ENCODE results near the gene AGPAT4.

The AGPAT4 gene

DNA sequence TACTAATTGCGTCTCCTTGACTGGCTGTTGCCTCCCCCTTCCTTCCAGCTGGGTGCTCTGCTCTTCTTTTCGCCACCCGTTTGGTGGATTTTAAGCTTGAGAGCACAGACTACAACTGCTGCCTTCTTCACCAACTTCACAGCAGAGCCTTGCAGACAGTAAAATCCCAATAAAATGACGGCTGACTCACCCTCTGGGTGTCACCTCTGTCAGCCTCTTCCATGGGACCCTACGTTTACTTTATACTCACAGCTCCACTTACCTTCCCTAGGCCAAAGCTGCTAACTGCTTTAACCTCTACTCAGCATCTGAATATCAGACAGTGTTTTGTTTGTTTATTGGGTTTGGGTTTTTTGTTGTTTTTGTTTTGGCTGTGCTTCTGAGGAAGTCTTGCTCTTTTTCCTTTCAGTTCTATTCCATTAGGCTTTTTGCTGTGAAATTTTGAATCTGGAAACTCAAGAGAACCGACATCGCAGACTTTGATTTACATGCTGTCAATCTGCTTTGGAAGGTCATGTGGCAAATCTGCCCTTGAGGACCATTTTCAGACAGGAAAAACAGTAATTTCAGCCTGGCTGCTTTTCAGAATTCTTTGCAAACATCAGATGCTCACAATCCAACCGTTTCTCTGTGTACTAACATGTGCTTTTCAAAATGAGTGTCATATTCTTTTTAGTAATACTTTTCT lies 2.4 kb downstream of the AGPAT4 start:
- no peak overlapping the region for H3K4me3 Mint-ChIP-seq
- H3K9me3 Mint-ChIP-seq = no peaks in the 10 kb centered on the region
- peaks cover 4% of the 10 kb centered on the region for H3K27me3 Mint-ChIP-seq (ENCODE audit: low read depth)
- peaks cover 36% of the 10 kb centered on the region for H3K4me1 Mint-ChIP-seq (ENCODE audit: low read depth)
- H3K27ac Mint-ChIP-seq = no peak overlapping the region
- H3K36me3 Mint-ChIP-seq (ENCODE audit: low read depth) = peaks cover 6% of the 10 kb centered on the region

DNA sequence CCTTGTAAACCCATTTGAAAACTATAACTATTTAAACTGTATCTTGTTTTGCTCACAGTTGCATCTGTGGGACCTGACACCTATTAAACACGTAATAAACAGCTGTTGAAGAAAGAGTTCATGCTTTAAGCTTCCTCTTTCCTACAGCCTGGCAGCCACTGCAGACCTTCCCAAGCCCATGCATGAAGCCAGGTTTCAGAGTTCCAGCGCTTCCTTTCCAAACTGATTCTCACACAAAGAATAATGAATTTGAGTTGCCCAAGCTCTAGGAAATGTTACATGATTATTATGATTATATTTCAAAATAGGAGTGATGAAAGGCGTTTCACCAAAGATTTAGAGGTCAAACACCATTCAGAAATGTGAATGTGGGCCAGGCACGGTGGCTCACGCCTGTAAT lies 3.7 kb downstream of the AGPAT4 start:
- no peak overlapping the region for H3K27ac Mint-ChIP-seq
- no peak overlapping the region for H3K4me3 Mint-ChIP-seq
- H3K36me3 Mint-ChIP-seq (ENCODE audit: low read depth) = peaks cover 9% of the 10 kb centered on the region
- no peaks in the 10 kb centered on the region for H3K9me3 Mint-ChIP-seq
- peaks cover 40% of the 10 kb centered on the region for H3K4me1 Mint-ChIP-seq (ENCODE audit: low read depth)
- H3K27me3 Mint-ChIP-seq (ENCODE audit: low read depth) = peaks cover 4% of the 10 kb centered on the region

GRCh38 chr6:161269310-161269709 lies 4.6 kb downstream of the AGPAT4 start:
- peaks cover 11% of the 10 kb centered on the region for H3K36me3 Mint-ChIP-seq (ENCODE audit: low read depth)
- H3K9me3 Mint-ChIP-seq = no peaks in the 10 kb centered on the region
- no peaks in the 10 kb centered on the region for H3K27me3 Mint-ChIP-seq (ENCODE audit: low read depth)
- no peak overlapping the region for H3K27ac Mint-ChIP-seq
- H3K4me3 Mint-ChIP-seq = no peak overlapping the region
- peaks cover 35% of the 10 kb centered on the region for H3K4me1 Mint-ChIP-seq (ENCODE audit: low read depth)

GRCh38 chr6:161268531-161269210 lies 5.2 kb downstream of the AGPAT4 start:
- Mint-ChIP-seq H3K4me1 (ENCODE audit: low read depth) (peaks cover 30% of the 10 kb centered on the region), H3K27me3 (ENCODE audit: low read depth) (no peaks in the 10 kb centered on the region), H3K27ac (no peak overlapping the region), H3K4me3 (no peak overlapping the region), H3K36me3 (ENCODE audit: low read depth) (peaks cover 11% of the 10 kb centered on the region), H3K9me3 (no peaks in the 10 kb centered on the region)

GRCh38 chr6:161266513-161267230 lies 7.2 kb downstream of the AGPAT4 start:
- no peaks in the 10 kb centered on the region for H3K9me3 Mint-ChIP-seq
- H3K36me3 Mint-ChIP-seq (ENCODE audit: low read depth) = peaks cover 16% of the 10 kb centered on the region
- H3K4me1 Mint-ChIP-seq (ENCODE audit: low read depth) = peaks cover 19% of the 10 kb centered on the region
- no peaks in the 10 kb centered on the region for H3K27me3 Mint-ChIP-seq (ENCODE audit: low read depth)
- no peak overlapping the region for H3K4me3 Mint-ChIP-seq
- H3K27ac Mint-ChIP-seq = no peak overlapping the region

GRCh38 chr6:161265975-161266374 lies 7.9 kb downstream of the AGPAT4 start:
- H3K4me1 Mint-ChIP-seq (ENCODE audit: low read depth) = peaks cover 21% of the 10 kb centered on the region
- H3K9me3 Mint-ChIP-seq = no peaks in the 10 kb centered on the region
- no peak overlapping the region for H3K4me3 Mint-ChIP-seq
- peaks cover 21% of the 10 kb centered on the region for H3K36me3 Mint-ChIP-seq (ENCODE audit: low read depth)
- no peak overlapping the region for H3K27ac Mint-ChIP-seq
- no peaks in the 10 kb centered on the region for H3K27me3 Mint-ChIP-seq (ENCODE audit: low read depth)

DNA sequence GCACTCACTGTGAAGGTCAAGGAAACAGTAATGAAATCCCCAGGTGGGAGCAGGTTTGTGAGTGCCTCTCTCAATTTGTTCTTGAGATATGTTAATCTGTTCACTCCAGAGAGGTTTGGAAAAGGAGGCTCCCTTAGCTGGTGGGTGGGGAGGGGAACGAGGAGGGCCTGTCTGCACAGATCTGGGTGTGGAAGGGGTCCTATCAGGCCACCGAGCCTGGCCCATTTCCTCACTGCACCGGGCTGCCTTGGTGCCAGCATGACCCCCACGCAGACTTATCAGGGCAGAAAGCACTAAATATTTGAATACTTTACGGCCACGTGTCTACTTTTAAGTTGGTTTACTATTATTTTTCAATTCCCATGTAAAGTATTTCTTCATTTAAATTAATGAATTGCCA lies 8.3 kb downstream of the AGPAT4 start:
- H3K4me3 Mint-ChIP-seq = no peak overlapping the region
- no peaks in the 10 kb centered on the region for H3K9me3 Mint-ChIP-seq
- H3K27ac Mint-ChIP-seq = no peak overlapping the region
- H3K4me1 Mint-ChIP-seq (ENCODE audit: low read depth) = peaks cover 21% of the 10 kb centered on the region
- peaks cover 22% of the 10 kb centered on the region for H3K36me3 Mint-ChIP-seq (ENCODE audit: low read depth)
- no peaks in the 10 kb centered on the region for H3K27me3 Mint-ChIP-seq (ENCODE audit: low read depth)

- Mint-ChIP-seq H3K4me1 (ENCODE audit: low read depth) (peaks cover 19% of the 10 kb centered on the region), H3K36me3 (ENCODE audit: low read depth) (peaks cover 22% of the 10 kb centered on the region), H3K27ac (no peak overlapping the region), H3K4me3 (no peak overlapping the region), H3K27me3 (ENCODE audit: low read depth) (no peaks in the 10 kb centered on the region), H3K9me3 (no peaks in the 10 kb centered on the region)
Observed at GRCh38 chr6:161264181-161264580, 9.7 kb downstream of the AGPAT4 start.

DNA sequence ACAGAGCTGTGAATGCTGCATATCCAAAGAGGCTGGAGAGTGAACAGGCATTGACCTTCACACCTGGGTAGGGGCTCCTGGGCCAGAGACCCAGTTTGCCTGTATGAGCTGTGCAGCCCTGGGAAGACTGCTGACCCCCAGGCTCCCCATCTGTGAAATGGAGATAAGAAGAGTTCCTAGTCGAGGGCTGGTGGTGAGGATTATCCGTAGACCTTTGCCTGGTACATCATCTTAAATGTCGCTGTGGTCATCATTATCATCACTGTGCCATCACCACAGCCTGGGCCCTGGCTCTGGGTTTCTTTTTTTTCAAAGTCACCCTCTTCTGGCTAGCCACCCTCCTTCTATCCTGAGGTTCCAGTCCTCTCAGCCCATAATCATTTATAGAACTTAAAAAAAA lies 12.0 kb downstream of the AGPAT4 start:
- Mint-ChIP-seq H3K4me1 (ENCODE audit: low read depth) (peaks cover 14% of the 10 kb centered on the region), H3K9me3 (no peaks in the 10 kb centered on the region), H3K36me3 (ENCODE audit: low read depth) (peaks cover 19% of the 10 kb centered on the region), H3K27ac (no peak overlapping the region), H3K4me3 (no peak overlapping the region), H3K27me3 (ENCODE audit: low read depth) (no peaks in the 10 kb centered on the region)

DNA sequence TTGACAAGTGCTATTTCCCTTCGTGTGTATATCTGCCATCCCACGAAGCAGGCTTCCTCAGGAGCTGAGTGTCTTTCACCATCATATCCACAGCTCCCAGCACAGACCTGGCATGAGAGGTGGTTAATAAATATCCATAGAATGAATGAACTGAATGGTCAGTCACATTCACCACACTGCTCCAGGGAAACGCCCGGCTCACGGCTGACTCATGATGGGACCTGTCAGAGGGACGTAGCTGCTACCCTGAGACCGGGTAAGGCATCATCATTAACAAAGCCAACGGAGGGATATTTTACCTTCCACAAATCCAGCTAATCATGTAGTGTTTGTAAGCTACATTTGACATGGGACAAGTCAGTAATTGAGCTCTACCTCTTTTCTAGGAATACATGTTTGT lies 12.5 kb downstream of the AGPAT4 start:
- Mint-ChIP-seq H3K27ac (no peak overlapping the region), H3K9me3 (no peaks in the 10 kb centered on the region), H3K4me3 (no peak overlapping the region), H3K36me3 (ENCODE audit: low read depth) (peaks cover 17% of the 10 kb centered on the region), H3K4me1 (ENCODE audit: low read depth) (peaks cover 11% of the 10 kb centered on the region), H3K27me3 (ENCODE audit: low read depth) (no peaks in the 10 kb centered on the region)

DNA sequence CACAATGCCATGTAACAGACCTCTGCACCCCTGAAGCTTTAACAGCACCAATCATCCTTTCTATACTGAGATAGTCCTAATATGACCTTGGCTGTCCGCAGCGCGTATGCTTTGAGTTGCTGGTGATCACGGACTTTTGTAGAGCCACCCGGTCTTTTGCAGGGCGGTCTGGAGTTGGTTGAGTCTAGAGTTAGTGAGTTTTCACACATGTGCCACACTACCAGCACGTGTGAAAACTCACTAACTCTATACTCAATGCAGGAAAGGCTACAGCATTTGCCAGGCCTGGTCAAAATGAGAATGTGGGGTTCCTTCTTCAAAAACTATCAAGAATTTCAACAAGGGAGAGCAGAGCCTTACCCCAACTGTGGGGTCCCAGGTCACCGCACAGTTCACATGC lies 14.6 kb downstream of the AGPAT4 start:
- Mint-ChIP-seq H3K27ac (no peak overlapping the region), H3K36me3 (ENCODE audit: low read depth) (peaks cover 14% of the 10 kb centered on the region), H3K4me3 (no peak overlapping the region), H3K4me1 (ENCODE audit: low read depth) (peaks cover 16% of the 10 kb centered on the region), H3K27me3 (ENCODE audit: low read depth) (no peaks in the 10 kb centered on the region), H3K9me3 (no peaks in the 10 kb centered on the region)

DNA sequence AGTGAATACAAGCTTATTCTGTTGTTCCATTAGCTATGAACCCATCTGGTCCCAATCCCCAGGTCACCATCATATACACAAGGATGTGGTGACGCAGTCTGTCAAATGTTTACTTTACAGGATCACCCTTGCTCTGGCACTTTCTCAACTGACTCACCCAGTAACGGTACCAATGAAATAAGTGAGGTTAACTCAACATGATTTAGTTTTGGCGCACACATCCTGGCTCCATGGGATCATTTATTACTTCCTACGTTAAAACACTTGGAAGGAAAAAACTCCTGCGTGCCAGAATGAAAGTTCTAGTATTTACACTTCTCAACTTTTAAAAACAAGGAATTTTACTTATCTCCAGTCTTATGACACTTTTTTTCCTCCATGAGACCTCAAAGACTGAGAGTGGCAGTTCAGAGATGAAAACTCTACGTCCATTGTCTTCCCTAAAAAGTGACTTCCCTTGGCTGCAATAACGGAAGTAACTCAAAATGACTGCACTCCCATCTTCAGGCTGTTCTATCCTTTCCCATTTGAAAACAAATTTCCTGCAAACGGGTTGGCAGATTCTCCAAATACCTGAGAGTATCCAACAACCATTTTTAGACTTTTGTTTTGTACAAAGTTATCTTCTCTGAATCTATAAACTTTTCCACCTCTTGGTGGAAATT lies 15.9 kb downstream of the AGPAT4 start:
- Mint-ChIP-seq H3K4me1 (ENCODE audit: low read depth) (peaks cover 16% of the 10 kb centered on the region), H3K36me3 (ENCODE audit: low read depth) (peaks cover 14% of the 10 kb centered on the region), H3K27me3 (ENCODE audit: low read depth) (no peaks in the 10 kb centered on the region), H3K27ac (no peak overlapping the region), H3K9me3 (no peaks in the 10 kb centered on the region), H3K4me3 (no peak overlapping the region)

- peaks cover 13% of the 10 kb centered on the region for H3K4me1 Mint-ChIP-seq (ENCODE audit: low read depth)
- H3K9me3 Mint-ChIP-seq = no peaks in the 10 kb centered on the region
- H3K27me3 Mint-ChIP-seq (ENCODE audit: low read depth) = no peaks in the 10 kb centered on the region
- H3K4me3 Mint-ChIP-seq = no peak overlapping the region
- H3K27ac Mint-ChIP-seq = no peak overlapping the region
- peaks cover 12% of the 10 kb centered on the region for H3K36me3 Mint-ChIP-seq (ENCODE audit: low read depth)
Observed at GRCh38 chr6:161256407-161256806, 17.5 kb downstream of the AGPAT4 start.

DNA sequence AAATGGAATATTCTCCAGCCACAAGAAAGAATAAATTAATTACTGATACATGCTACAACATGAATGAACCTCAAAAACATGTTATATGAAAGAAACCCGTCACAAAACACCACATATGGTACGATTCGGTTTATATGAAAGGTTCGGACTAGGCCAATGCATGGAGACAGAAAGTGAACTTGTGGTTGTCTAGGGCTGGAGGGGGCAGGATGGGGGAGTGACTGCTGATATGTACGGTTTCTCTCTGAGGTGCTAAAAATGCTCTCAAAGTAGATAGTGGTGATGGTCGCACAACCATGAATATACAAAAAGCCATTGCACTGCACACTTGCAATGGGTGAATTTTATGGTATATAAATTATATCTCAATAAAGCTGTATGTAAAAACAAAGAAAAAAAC lies 18.3 kb downstream of the AGPAT4 start:
- Mint-ChIP-seq H3K27ac (no peak overlapping the region), H3K36me3 (ENCODE audit: low read depth) (peaks cover 6% of the 10 kb centered on the region), H3K9me3 (no peaks in the 10 kb centered on the region), H3K4me1 (ENCODE audit: low read depth) (peaks cover 8% of the 10 kb centered on the region), H3K4me3 (no peak overlapping the region), H3K27me3 (ENCODE audit: low read depth) (no peaks in the 10 kb centered on the region)

Measured in T-helper 1 cell treated with Interleukin-12 subunit alpha and Interleukin-12 subunit beta and Interleukin-4 antibody, amounts not matched to agents 30 μg/mL and 1 μg/mL, for 36 hours (primary cell).